T-helper 1 cell (primary cell): ENCODE data around the gene SRPK2.
"Not testable (repeated sequence)": the region's sequence is repeated elsewhere in the genome, so short reads cannot be mapped to it uniquely, and the experiment has no call there.

ENCODE experiments used
- DNase-seq, 5 donors: peaks; one replicate each; pipeline ENCODE4 v3.0.0-alpha.2; 2012 to 2020

SRPK2 gene

GRCh38 chr7:105218939-105219770, 169.6 kb downstream of the SRPK2 start:
- no peak for DNase-seq

GRCh38 chr7:105218215-105218614, 170.5 kb downstream of the SRPK2 start:
- DNase-seq = no peak

- DNase-seq = no peak
These were observed 171.9 kb downstream of the SRPK2 start for GRCh38 chr7:105216786-105217185.

GRCh38 chr7:105215821-105216220, 172.9 kb downstream of the SRPK2 start:
- no peak for DNase-seq

GRCh38 chr7:105215182-105215581, 173.5 kb downstream of the SRPK2 start:
- DNase-seq = no peak

- no peak for DNase-seq
These were observed 175.1 kb downstream of the SRPK2 start for GRCh38 chr7:105213611-105214010.

- no peak for DNase-seq
These were observed 176.5 kb downstream of the SRPK2 start for GRCh38 chr7:105212212-105212611.

GRCh38 chr7:105210721-105211205, 178.0 kb downstream of the SRPK2 start:
- DNase-seq = peak in 1 of 5 donors; percentile 11

GRCh38 chr7:105209870-105210269, 178.9 kb downstream of the SRPK2 start:
- peak in 1 of 5 donors; percentile 8 for DNase-seq

- DNase-seq = no peak
These were observed 179.3 kb downstream of the SRPK2 start for GRCh38 chr7:105209433-105209832.

- DNase-seq = no peak
These were observed 181.7 kb downstream of the SRPK2 start for GRCh38 chr7:105206985-105207384.

- DNase-seq = peak in 1 of 5 donors; percentile 53
These were observed 183.0 kb downstream of the SRPK2 start for GRCh38 chr7:105205592-105206237.

GRCh38 chr7:105204953-105205352, 183.8 kb downstream of the SRPK2 start:
- DNase-seq = no peak

GRCh38 chr7:105204520-105204919, 184.2 kb downstream of the SRPK2 start:
- DNase-seq = no peak

- no peak for DNase-seq
These were observed 186.1 kb downstream of the SRPK2 start for GRCh38 chr7:105202616-105203015.

GRCh38 chr7:105199386-105199785, 189.3 kb downstream of the SRPK2 start:
- DNase-seq = no peak

GRCh38 chr7:105198223-105198622, 190.5 kb downstream of the SRPK2 start:
- no peak for DNase-seq

- DNase-seq = no peak
These were observed 192.2 kb downstream of the SRPK2 start for GRCh38 chr7:105196473-105196872.

- no peak for DNase-seq
These were observed 192.8 kb downstream of the SRPK2 start for GRCh38 chr7:105195891-105196290.

- DNase-seq = not testable (repeated sequence)
These were observed 193.8 kb downstream of the SRPK2 start for GRCh38 chr7:105194959-105195358.

GRCh38 chr7:105191331-105191730, 197.4 kb downstream of the SRPK2 start:
- DNase-seq = no peak

- DNase-seq = no peak
These were observed 198.7 kb downstream of the SRPK2 start for GRCh38 chr7:105189859-105190492.

- DNase-seq = no peak
These were observed 200.5 kb downstream of the SRPK2 start for GRCh38 chr7:105188201-105188600.
